Trophoblast cell (in vitro differentiated cells and primary cell): ENCODE data around the gene RAB4B.

Experiments used
- DNase-seq, 2 donors: peaks; one replicate each; pipeline ENCODE4 v3.0.0-alpha.2; 2016
- H2AFZ ChIP-seq: 2 replicates; pipeline ENCODE4 v1.6.1; 2013; ENCODE audit warnings: low read length, moderate library complexity, mild to moderate bottlenecking; ENCODE audit not compliant: insufficient read depth, poor library complexity
- H2AK5ac ChIP-seq: 2 replicates; pipeline ENCODE4 v1.6.1; 2013; ENCODE audit warnings: mild to moderate bottlenecking, low read length
- H2BK120ac ChIP-seq: 2 replicates; pipeline ENCODE4 v1.6.1; 2013; ENCODE audit warnings: low read length, mild to moderate bottlenecking, moderate library complexity; ENCODE audit not compliant: insufficient read depth, poor library complexity
- H2BK12ac ChIP-seq: 2 replicates; pipeline ENCODE4 v1.6.1; 2013; ENCODE audit warnings: mild to moderate bottlenecking, low read length, moderate library complexity
- H2BK5ac ChIP-seq: 2 replicates; pipeline ENCODE4 v1.6.1; 2013; ENCODE audit warnings: low read length, low read depth, moderate library complexity, mild to moderate bottlenecking; ENCODE audit not compliant: poor library complexity
- H3K14ac ChIP-seq: 2 replicates; pipeline ENCODE4 v1.6.1; 2013; ENCODE audit warnings: mild to moderate bottlenecking, low read length
- H3K18ac ChIP-seq: 2 replicates; pipeline ENCODE4 v1.6.1; 2013; ENCODE audit warnings: mild to moderate bottlenecking, low read length
- H3K23ac ChIP-seq: 2 replicates; pipeline ENCODE4 v1.6.1; 2013; ENCODE audit warnings: low read length
- H3K27ac ChIP-seq: 2 replicates; pipeline ENCODE4 v1.5.1; 2013; ENCODE audit warnings: low read depth, mild to moderate bottlenecking, inconsistent platforms, low read length, moderate library complexity
- H3K27me3 ChIP-seq: 2 replicates; pipeline ENCODE4 v1.6.1; 2013; ENCODE audit warnings: inconsistent platforms, mild to moderate bottlenecking, low read length, moderate library complexity; ENCODE audit not compliant: insufficient read depth
- H3K36me3 ChIP-seq, 2 experiments: 1 replicate in 1 of 2; 2 replicates in 1 of 2; pipeline ENCODE4 v1.6.1; 2013; ENCODE audit warnings: low read length in 2 of 2, mild to moderate bottlenecking in 2 of 2, moderate library complexity in 1 of 2; ENCODE audit not compliant: insufficient read depth in 2 of 2, control insufficient read depth in 1 of 2
- H3K4ac ChIP-seq: 2 replicates; pipeline ENCODE4 v1.6.1; 2013; ENCODE audit warnings: low read depth, mild to moderate bottlenecking, low read length, moderate library complexity
- H3K4me1 ChIP-seq, 2 experiments: 1 replicate in 1 of 2; 2 replicates in 1 of 2; pipeline ENCODE4 v1.6.1; 2013; ENCODE audit warnings: low read length in 2 of 2, mild to moderate bottlenecking in 2 of 2, moderate library complexity in 1 of 2; ENCODE audit not compliant: insufficient read depth in 2 of 2, control insufficient read depth in 1 of 2
- H3K4me2 ChIP-seq: 2 replicates; pipeline ENCODE4 v1.6.1; 2013; ENCODE audit warnings: inconsistent platforms, mild to moderate bottlenecking, low read length, moderate library complexity
- H3K4me3 ChIP-seq: 2 replicates; pipeline ENCODE4 v1.5.1; 2013; ENCODE audit warnings: mild to moderate bottlenecking, low read depth, low read length, inconsistent platforms
- H3K79me1 ChIP-seq: one replicate; pipeline ENCODE4 v1.6.1; 2013; ENCODE audit warnings: low read length
- H3K79me2 ChIP-seq: 2 replicates; pipeline ENCODE4 v1.6.1; 2013; ENCODE audit warnings: low read length, mild to moderate bottlenecking; ENCODE audit not compliant: control insufficient read depth, insufficient read depth, poor library complexity
- H3K9ac ChIP-seq: 2 replicates; pipeline ENCODE4 v1.6.1; 2013; ENCODE audit warnings: mild to moderate bottlenecking, low read length
- H3K9me3 ChIP-seq: 2 replicates; pipeline ENCODE4 v1.6.1; 2013; ENCODE audit warnings: low read depth, mild to moderate bottlenecking, control low read depth, inconsistent platforms, low read length; ENCODE audit not compliant: insufficient read depth
- H4K12ac ChIP-seq: 2 replicates; pipeline ENCODE4 v1.6.1; 2013; ENCODE audit warnings: low read depth, mild to moderate bottlenecking, low read length, moderate library complexity
- H4K8ac ChIP-seq: 2 replicates; pipeline ENCODE4 v1.6.1; 2013; ENCODE audit warnings: low read depth, mild to moderate bottlenecking, low read length, moderate library complexity
- H4K91ac ChIP-seq: one replicate; pipeline ENCODE4 v1.6.1; 2013; ENCODE audit warnings: low read depth, mild to moderate bottlenecking, low read length, moderate library complexity
- WGBS: extraction: QIAGEN DNeasy Blood & Tissue Kit; methylation state at CpG from one replicate; pipeline ENCODE4 v1.1.7; 2013; ENCODE audit warnings: missing lambda C conversion rate; ENCODE audit not compliant: insufficient read length, insufficient coverage; ENCODE audit errors: extremely low coverage; 5-methylcytosine and 5-hydroxymethylcytosine counted together

Gene RAB4B

GRCh38 chr19:40747536-40747935 lies 30.5 kb upstream of the RAB4B start:
- Histone ChIP-seq H3K4me3 (no peak overlapping the region), H2AFZ (no peak overlapping the region), H2BK5ac (no peak overlapping the region), H3K4me1 (peaks cover 30 to 31% of the 10 kb centered on the region in 2 experiments), H3K79me2 (peaks cover 17% of the 10 kb centered on the region), H3K79me1 (peaks cover 28% of the 10 kb centered on the region), H4K91ac (no peak overlapping the region), H3K4me2 (no peak overlapping the region), H3K27me3 (no peaks in the 10 kb centered on the region), H2BK120ac (no peak overlapping the region), H3K4ac (no peak overlapping the region), H3K14ac (no peak overlapping the region), H3K23ac (no peak overlapping the region), H3K27ac (no peak overlapping the region), H3K9me3 (no peaks in the 10 kb centered on the region), H3K9ac (no peak overlapping the region), H3K36me3 (no peaks in the 10 kb centered on the region), H2AK5ac (no peak overlapping the region), H3K18ac (no peak overlapping the region), H2BK12ac (no peak overlapping the region), H4K8ac (no peak overlapping the region), H4K12ac (no peak overlapping the region)
- no peak for DNase-seq
- no CpG with 5 or more reads among the region's 7 CpGs for WGBS

GRCh38 chr19:40750058-40750873 lies 27.8 kb upstream of the RAB4B start, which contains the start of gene ACTMAP:
Gene ACTMAP, minus strand, starts transcription at chr19:40750477. Its CDS starts 674 bp downstream, at chr19:40749803.
- DNase-seq = peak; percentile 100
- Histone ChIP-seq H3K4me1 (peaks cover 29 to 31% of the 10 kb centered on the region in 2 experiments), H3K23ac (no peak within 1 kb of the TSS), H2BK12ac (peak within 1 kb of the TSS; percentile 85), H3K27ac (peak within 1 kb of the TSS; percentile 91), H3K79me1 (peaks cover 29% of the 10 kb centered on the region), H3K36me3 (peaks cover 1 to 4% of the 10 kb centered on the region in 2 experiments), H3K14ac (peak within 1 kb of the TSS; percentile 94), H4K91ac (peak within 1 kb of the TSS; percentile 98), H2BK120ac (peak within 1 kb of the TSS; percentile 91), H3K18ac (peak within 1 kb of the TSS; percentile 90), H3K4ac (peak within 1 kb of the TSS; percentile 92), H3K4me3 (peak within 1 kb of the TSS; percentile 93), H2BK5ac (peak within 1 kb of the TSS; percentile 92), H3K4me2 (peak within 1 kb of the TSS; percentile 68), H2AFZ (peak within 1 kb of the TSS; percentile 62), H4K8ac (peak within 1 kb of the TSS; percentile 98), H3K9ac (peak within 1 kb of the TSS; percentile 97), H3K79me2 (peaks cover 28% of the 10 kb centered on the region), H4K12ac (peak within 1 kb of the TSS; percentile 83), H3K9me3 (no peaks in the 10 kb centered on the region), H2AK5ac (peak within 1 kb of the TSS; percentile 93), H3K27me3 (no peaks in the 10 kb centered on the region)
- no CpG with 5 or more reads among the region's 43 CpGs for whole genome bisulfite sequencing

- H3K9ac ChIP-seq = peak within 1 kb of the TSS; percentile 97
- H3K36me3 ChIP-seq = peaks cover 9 to 11% of the 10 kb centered on the region in 2 experiments
- H4K91ac ChIP-seq = peak within 1 kb of the TSS; percentile 98
- H3K27me3 ChIP-seq = no peaks in the 10 kb centered on the region
- peak within 1 kb of the TSS; percentile 90 for H3K18ac ChIP-seq
- H3K27ac ChIP-seq = peak within 1 kb of the TSS; percentile 91
- H3K4ac ChIP-seq = peak within 1 kb of the TSS; percentile 98
- H4K8ac ChIP-seq = peak within 1 kb of the TSS; percentile 98
- H4K12ac ChIP-seq = peak within 1 kb of the TSS; percentile 83
- H3K14ac ChIP-seq = peak within 1 kb of the TSS; percentile 94
- no CpG with 5 or more reads among the region's 46 CpGs for WGBS
- H3K23ac ChIP-seq = no peak within 1 kb of the TSS
- H3K4me1 ChIP-seq = peaks cover 33 to 34% of the 10 kb centered on the region in 2 experiments
- H2AFZ ChIP-seq = peak within 1 kb of the TSS; percentile 62
- peak within 1 kb of the TSS; percentile 68 for H3K4me2 ChIP-seq
- peak within 1 kb of the TSS; percentile 91 for H2BK120ac ChIP-seq
- peaks cover 35% of the 10 kb centered on the region for H3K79me2 ChIP-seq
- no peaks in the 10 kb centered on the region for H3K9me3 ChIP-seq
- peak within 1 kb of the TSS; percentile 93 for H2AK5ac ChIP-seq
- H3K4me3 ChIP-seq = peak within 1 kb of the TSS; percentile 93
- DNase-seq = peak; percentile 99 to 100
- peak within 1 kb of the TSS; percentile 92 for H2BK5ac ChIP-seq
- peak within 1 kb of the TSS; percentile 30 for H2BK12ac ChIP-seq
- H3K79me1 ChIP-seq = peaks cover 29% of the 10 kb centered on the region
These were observed 27.0 kb upstream of the RAB4B start, which contains the start of gene SNRPA for GRCh38 chr19:40750874-40751537. Gene SNRPA, plus strand, starts transcription at chr19:40751203. Its CDS starts 206 bp downstream, at chr19:40751409.

GRCh38 chr19:40752257-40752781 lies 25.7 kb upstream of the RAB4B start:
- Histone ChIP-seq H4K91ac (peak overlapping the region; percentile 19), H3K4ac (peak overlapping the region; percentile 98), H3K27me3 (no peaks in the 10 kb centered on the region), H3K4me1 (peaks cover 38 to 41% of the 10 kb centered on the region in 2 experiments), H3K27ac (no peak overlapping the region), H3K4me3 (no peak overlapping the region), H3K79me2 (peaks cover 42% of the 10 kb centered on the region), H2BK5ac (no peak overlapping the region), H2AFZ (no peak overlapping the region), H2BK12ac (no peak overlapping the region), H4K12ac (no peak overlapping the region), H2BK120ac (no peak overlapping the region), H3K18ac (no peak overlapping the region), H3K36me3 (peaks cover 21 to 22% of the 10 kb centered on the region in 2 experiments), H2AK5ac (no peak overlapping the region), H3K4me2 (peak overlapping the region; percentile 57), H4K8ac (no peak overlapping the region), H3K79me1 (peaks cover 29% of the 10 kb centered on the region), H3K14ac (no peak overlapping the region), H3K9me3 (no peaks in the 10 kb centered on the region), H3K9ac (no peak overlapping the region), H3K23ac (no peak overlapping the region)
- no peak for DNase-seq
- no CpG with 5 or more reads among the region's 12 CpGs for WGBS
